HG03571 (cell line): Measurements from ENCODE around the gene UBE2B.

Experiments used
- ATAC-seq: cut with Tn5 transposase; IDR thresholded peaks from one replicate; pipeline ENCODE4 v1.9.1; 2021; ENCODE audit not compliant: unreplicated experiment

Gene UBE2B

GRCh38 chr5:134436523-134437339, 65.4 kb downstream of the UBE2B start:
- peak; percentile 91 for ATAC-seq

GRCh38 chr5:134437340-134437846, 66.0 kb downstream of the UBE2B start:
- no peak for ATAC-seq

- no peak for ATAC-seq
Observed at GRCh38 chr5:134437847-134438581, 66.6 kb downstream of the UBE2B start.

- no peak for ATAC-seq
Observed at GRCh38 chr5:134438721-134439123, 67.4 kb downstream of the UBE2B start.

- no peak for ATAC-seq
Observed at GRCh38 chr5:134439210-134439654, 67.9 kb downstream of the UBE2B start.

- no peak for ATAC-seq
Observed at GRCh38 chr5:134440201-134440755, 68.9 kb downstream of the UBE2B start.
